Naive thymus-derived CD4-positive, alpha-beta T cell (primary cell): ENCODE measurements around the gene HIVEP3. TPM values are rescaled to one million over a fixed set of nuclear protein-coding genes. Genes with fewer than 3 reads are reported as not detected.

Source experiments
- ATAC-seq: fragments of 150-1000 bp; cut with Tn5 transposase; 2 replicates; pipeline ENCODE4 v1.10.0; 2021; ENCODE audit warnings: mild to moderate bottlenecking, moderate library complexity
- CTCF ChIA-PET: fragments of 350-600 bp; sonication (Branson Sonifier 250); formaldehyde crosslinking; loops from one replicate; lab custom pipeline; 2021; ENCODE audit warnings: antibody characterized with exemption; lab: Charles Lee
- POLR2A ChIA-PET: fragments of 350-600 bp; sonication (Branson Sonifier 250); formaldehyde crosslinking; loops from one replicate; lab custom pipeline; 2021; ENCODE audit warnings: antibody characterized with exemption, inconsistent platforms; lab: Charles Lee
- DNase-seq, 9 donors: peaks; one replicate each; pipeline versions ENCODE4 v3.0.0 to v3.0.0-alpha.2; 2020 to 2022; ENCODE audit warnings: mixed read lengths in 1 of 9
- H3K27ac ChIP-seq: one replicate; pipeline ENCODE4 v1.7.0; 2013; ENCODE audit warnings: mild to moderate bottlenecking, low read depth, low read length, moderate library complexity
- H3K27me3 ChIP-seq, 2 donors: one replicate each; pipeline ENCODE4 v1.7.0; 2013; ENCODE audit warnings: low read length in 2 of 2, mild to moderate bottlenecking in 2 of 2, moderate library complexity in 2 of 2; ENCODE audit not compliant: control insufficient read depth in 2 of 2, insufficient read depth in 2 of 2
- H3K36me3 ChIP-seq, 3 experiments: 1 replicate in 2 of 3; 2 replicates in 1 of 3; pipeline ENCODE4 v1.7.0; 2013; ENCODE audit warnings: low read length in 3 of 3, mild to moderate bottlenecking in 3 of 3, moderate library complexity in 1 of 3; ENCODE audit not compliant: insufficient read depth in 3 of 3, control insufficient read depth in 2 of 3
- H3K4me1 ChIP-seq, 2 donors: one replicate each; pipeline ENCODE4 v1.7.0; 2013; ENCODE audit warnings: low read length in 2 of 2, mild to moderate bottlenecking in 2 of 2, moderate library complexity in 1 of 2; ENCODE audit not compliant: control insufficient read depth in 2 of 2, insufficient read depth in 2 of 2
- H3K4me3 ChIP-seq: 2 replicates; pipeline ENCODE4 v1.7.0; 2013; ENCODE audit warnings: mild to moderate bottlenecking, low read length
- H3K9me3 ChIP-seq, 3 experiments: 1 replicate in 2 of 3; 2 replicates in 1 of 3; pipeline ENCODE4 v1.7.0; 2013; ENCODE audit warnings: low read length in 3 of 3; ENCODE audit not compliant: control insufficient read depth in 2 of 3
- H3K27ac Mint-ChIP-seq, 9 donors: one replicate each; pipeline ENCODE4 v1.8.0; 2020 to 2022; ENCODE audit warnings: mixed read lengths in 9 of 9, mild to moderate bottlenecking in 8 of 9, moderate library complexity in 5 of 9, inconsistent platforms in 2 of 9
- H3K27me3 Mint-ChIP-seq, 5 donors: one replicate each; pipeline ENCODE4 v1.8.0; 2021 to 2022; ENCODE audit warnings: mixed read lengths in 5 of 5, mild to moderate bottlenecking in 1 of 5
- H3K36me3 Mint-ChIP-seq, 5 donors: one replicate each; pipeline ENCODE4 v1.8.0; 2020 to 2022; ENCODE audit warnings: mixed read lengths in 5 of 5, mild to moderate bottlenecking in 3 of 5, inconsistent platforms in 1 of 5
- H3K4me1 Mint-ChIP-seq, 7 donors: one replicate each; pipeline ENCODE4 v1.8.0; 2020 to 2022; ENCODE audit warnings: mixed read lengths in 7 of 7, mild to moderate bottlenecking in 3 of 7, inconsistent platforms in 1 of 7
- H3K4me3 Mint-ChIP-seq, 10 donors: one replicate each; pipeline ENCODE4 v1.8.0; 2020 to 2022; ENCODE audit warnings: mild to moderate bottlenecking in 10 of 10, mixed read lengths in 10 of 10, moderate library complexity in 6 of 10, inconsistent platforms in 2 of 10
- H3K9me3 Mint-ChIP-seq, 11 donors: one replicate each; pipeline ENCODE4 v1.8.0; 2020 to 2022; ENCODE audit warnings: mixed read lengths in 11 of 11, mild to moderate bottlenecking in 4 of 11, inconsistent platforms in 1 of 11, moderate library complexity in 1 of 11
- intact Hi-C, 2 donors: fragments of 100-400 bp; cut with micrococcal nuclease; formaldehyde crosslinking; loops; one replicate each; pipeline ENCODE4 v1.15.1; 2023
- polyA plus RNA-seq, 2 donors: library from polyadenylated mRNA; unstranded; fragments of 300-500 nt; fragmentation: Illumina TruSeq; gene quantifications; one replicate each; pipeline ENCODE4 v1.2.3, GENCODE V29; 2021
- total RNA-seq, 6 experiments: library from RNA in 5 of 6; stranded (reverse) in 5 of 6; gene quantifications; 1 replicate in 5 of 6; 2 replicates in 1 of 6; pipeline ENCODE4 v1.2.3 and lab custom pipeline; 2021 to 2026

HIVEP3 gene
- total and polyA plus RNA-seq, 7 experiments from 2014 or later: 4.3 to 19.1 (median 7.0) TPM

GRCh38 chr1:41486371-41487125, 432.2 kb downstream of the HIVEP3 start:
- Mint-ChIP-seq H3K36me3 (no peaks in the 10 kb centered on the region), H3K4me3 (no peak overlapping the region), H3K9me3 (peaks cover 0 to 6% (median 0%) of the 10 kb centered on the region in 11 donors), H3K4me1 (peaks cover 0 to 15% (median 0%) of the 10 kb centered on the region in 7 donors), H3K27ac (no peak overlapping the region), H3K27me3 (peaks cover 18 to 28% (median 24%) of the 10 kb centered on the region in 5 donors)
- Histone ChIP-seq H3K9me3 (no peaks in the 10 kb centered on the region), H3K36me3 (no peaks in the 10 kb centered on the region), H3K27ac (no peak overlapping the region), H3K4me3 (no peak overlapping the region), H3K4me1 (no peaks in the 10 kb centered on the region), H3K27me3 (no peaks in the 10 kb centered on the region)
- no peak for DNase-seq
- CTCF ChIA-PET: no interaction called here
- intact Hi-C loops: no loop called here
- POLR2A ChIA-PET: no interaction called here
- ATAC-seq: no peak

- no peak overlapping the region for H3K27ac Mint-ChIP-seq
- H3K27me3 Mint-ChIP-seq: peaks cover 18 to 28% (median 24%) of the 10 kb centered on the region in 5 donors
- peaks cover 0 to 15% (median 0%) of the 10 kb centered on the region in 7 donors for H3K4me1 Mint-ChIP-seq
- intact Hi-C loops: no loop called here
- H3K9me3 Mint-ChIP-seq: peaks cover 0 to 6% (median 0%) of the 10 kb centered on the region in 11 donors
- no peaks in the 10 kb centered on the region for H3K4me1 ChIP-seq
- DNase-seq: no peak
- H3K9me3 ChIP-seq: no peaks in the 10 kb centered on the region
- no peaks in the 10 kb centered on the region for H3K27me3 ChIP-seq
- H3K36me3 ChIP-seq: no peaks in the 10 kb centered on the region
- ChIA-PET CTCF (no interaction called here), POLR2A (no interaction called here)
- H3K27ac ChIP-seq: no peak overlapping the region
- no peak for ATAC-seq
- H3K4me3 Mint-ChIP-seq: no peak overlapping the region
- H3K36me3 Mint-ChIP-seq: no peaks in the 10 kb centered on the region
- H3K4me3 ChIP-seq: no peak overlapping the region
Observed at GRCh38 chr1:41486053-41486370, 432.7 kb downstream of the HIVEP3 start.

- Mint-ChIP-seq H3K4me3 (no peak overlapping the region), H3K36me3 (no peaks in the 10 kb centered on the region), H3K4me1 (peaks cover 0 to 15% (median 0%) of the 10 kb centered on the region in 7 donors), H3K27me3 (peaks cover 18 to 28% (median 24%) of the 10 kb centered on the region in 5 donors), H3K9me3 (peaks cover 0 to 6% (median 0%) of the 10 kb centered on the region in 11 donors), H3K27ac (no peak overlapping the region)
- no peaks in the 10 kb centered on the region for H3K4me1 ChIP-seq
- ATAC-seq: no peak
- no peaks in the 10 kb centered on the region for H3K27me3 ChIP-seq
- H3K9me3 ChIP-seq: no peaks in the 10 kb centered on the region
- H3K36me3 ChIP-seq: no peaks in the 10 kb centered on the region
- intact Hi-C loops: no loop called here
- ChIA-PET CTCF (no interaction called here), POLR2A (no interaction called here)
- H3K4me3 ChIP-seq: no peak overlapping the region
- no peak overlapping the region for H3K27ac ChIP-seq
- no peak for DNase-seq
Observed at GRCh38 chr1:41485605-41486004, 433.1 kb downstream of the HIVEP3 start.

- ATAC-seq (no peak), DNase-seq (no peak)
- Histone ChIP-seq H3K4me1 (no peaks in the 10 kb centered on the region), H3K9me3 (no peaks in the 10 kb centered on the region), H3K27ac (no peak within 1 kb of the TSS), H3K4me3 (no peak within 1 kb of the TSS), H3K27me3 (no peaks in the 10 kb centered on the region), H3K36me3 (no peaks in the 10 kb centered on the region)
- ChIA-PET CTCF (no interaction called here), POLR2A (no interaction called here)
- H3K27ac Mint-ChIP-seq: no peak within 1 kb of the TSS
- H3K27me3 Mint-ChIP-seq: peaks cover 14 to 24% (median 20%) of the 10 kb centered on the region in 5 donors
- H3K36me3 Mint-ChIP-seq: no peaks in the 10 kb centered on the region
- intact Hi-C loops: no loop called here
- H3K4me3 Mint-ChIP-seq: no peak within 1 kb of the TSS
- peaks cover 0 to 3% (median 0%) of the 10 kb centered on the region in 11 donors for H3K9me3 Mint-ChIP-seq
- peaks cover 0 to 15% (median 0%) of the 10 kb centered on the region in 7 donors for H3K4me1 Mint-ChIP-seq
Observed at GRCh38 chr1:41484402-41485241, 434.1 kb downstream of the HIVEP3 start, which contains the start of gene EDN2. Gene EDN2 (minus strand): TSS chr1:41484683. CDS start chr1:41484601, 82 bp downstream.

GRCh38 chr1:41483960-41484401, 434.7 kb downstream of the HIVEP3 start:
- Mint-ChIP-seq H3K27me3 (peaks cover 11 to 18% (median 15%) of the 10 kb centered on the region in 5 donors), H3K4me3 (no peak overlapping the region), H3K27ac (no peak overlapping the region), H3K9me3 (no peaks in the 10 kb centered on the region), H3K36me3 (no peaks in the 10 kb centered on the region), H3K4me1 (peaks cover 0 to 15% (median 0%) of the 10 kb centered on the region in 7 donors)
- ATAC-seq (no peak), DNase-seq (no peak)
- intact Hi-C loops: no loop called here
- Histone ChIP-seq H3K27me3 (no peaks in the 10 kb centered on the region), H3K4me3 (no peak overlapping the region), H3K36me3 (no peaks in the 10 kb centered on the region), H3K9me3 (no peaks in the 10 kb centered on the region), H3K27ac (no peak overlapping the region), H3K4me1 (no peaks in the 10 kb centered on the region)
- POLR2A ChIA-PET: no interaction called here
- CTCF ChIA-PET: no interaction called here

- H3K27ac ChIP-seq: no peak overlapping the region
- no peaks in the 10 kb centered on the region for H3K4me1 ChIP-seq
- Mint-ChIP-seq H3K9me3 (no peaks in the 10 kb centered on the region), H3K4me1 (peaks cover 0 to 15% (median 0%) of the 10 kb centered on the region in 7 donors), H3K27ac (no peak overlapping the region), H3K4me3 (no peak overlapping the region), H3K36me3 (no peaks in the 10 kb centered on the region), H3K27me3 (peaks cover 10 to 15% (median 13%) of the 10 kb centered on the region in 5 donors)
- no peaks in the 10 kb centered on the region for H3K27me3 ChIP-seq
- no peak overlapping the region for H3K4me3 ChIP-seq
- no peak for ATAC-seq
- no peaks in the 10 kb centered on the region for H3K9me3 ChIP-seq
- no peak for DNase-seq
- ChIA-PET CTCF (no interaction called here), POLR2A (no interaction called here)
- intact Hi-C loops: no loop called here
- no peaks in the 10 kb centered on the region for H3K36me3 ChIP-seq
Observed at GRCh38 chr1:41483001-41483850, 435.5 kb downstream of the HIVEP3 start.
